ENCODE results near the gene PDP2. TPM values are rescaled to one million over a fixed set of nuclear protein-coding genes. Genes with fewer than 3 reads are reported as not detected.
"Not testable (repeated sequence)": the region's sequence is repeated elsewhere in the genome, so short reads cannot be mapped to it uniquely, and the experiment has no call there.

Gene PDP2
- total RNA-seq, 1 donor from 2014 or later, result 25.0 TPM

DNA sequence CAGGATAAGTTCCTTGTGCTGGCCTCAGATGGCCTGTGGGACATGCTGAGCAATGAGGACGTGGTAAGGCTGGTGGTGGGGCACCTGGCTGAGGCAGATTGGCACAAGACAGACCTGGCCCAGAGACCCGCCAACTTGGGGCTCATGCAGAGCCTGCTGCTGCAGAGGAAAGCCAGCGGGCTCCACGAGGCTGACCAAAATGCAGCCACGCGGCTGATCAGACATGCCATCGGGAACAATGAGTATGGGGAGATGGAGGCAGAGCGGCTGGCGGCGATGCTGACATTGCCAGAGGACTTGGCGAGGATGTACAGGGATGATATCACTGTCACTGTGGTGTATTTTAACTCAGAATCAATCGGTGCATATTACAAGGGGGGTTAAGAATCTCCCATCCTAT lies 5.2 kb downstream of the PDP2 start:
- intact Hi-C loops (cut with micrococcal nuclease), result no loop called here

DNA sequence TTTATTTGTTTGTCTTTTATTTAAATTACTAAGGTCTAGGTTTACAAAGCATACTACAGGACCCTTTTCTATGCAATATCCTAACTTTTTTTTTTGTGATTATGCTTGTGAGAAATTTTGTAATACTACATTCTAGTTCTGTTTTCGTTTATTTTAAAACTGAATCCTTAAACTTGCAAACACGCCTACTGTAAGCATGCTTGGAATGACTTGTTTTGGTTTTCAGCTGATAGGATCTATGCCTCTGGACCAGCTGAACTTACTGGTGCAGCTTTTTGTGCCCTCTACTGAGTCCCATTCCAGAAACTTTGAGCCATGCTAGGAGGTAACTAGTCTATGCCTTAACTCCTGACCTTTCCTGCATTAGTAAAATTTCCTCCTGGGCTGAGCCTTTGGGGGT lies 6.0 kb downstream of the PDP2 start:
- intact Hi-C loops (cut with micrococcal nuclease), result no loop called here

DNA sequence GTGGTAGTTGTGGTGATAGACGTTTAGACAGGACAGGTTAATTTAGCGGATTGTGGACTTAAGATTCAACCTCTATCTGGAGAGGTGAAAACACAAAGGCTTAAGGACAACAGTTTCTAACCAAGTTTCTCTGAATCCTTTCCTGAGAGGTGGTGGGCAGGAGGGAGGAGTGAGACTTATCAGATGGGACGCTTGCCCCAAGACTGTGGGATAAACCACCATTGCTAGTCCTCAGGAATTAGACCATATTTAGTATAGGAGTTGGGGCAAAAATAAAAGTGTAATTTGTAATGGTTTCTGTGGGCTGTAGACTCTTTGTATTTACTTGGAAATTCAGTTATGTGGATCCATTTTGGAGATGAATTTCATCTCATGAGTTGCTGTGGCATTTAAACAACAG lies 6.6 kb downstream of the PDP2 start:
- intact Hi-C loops (cut with micrococcal nuclease), result no loop called here

DNA sequence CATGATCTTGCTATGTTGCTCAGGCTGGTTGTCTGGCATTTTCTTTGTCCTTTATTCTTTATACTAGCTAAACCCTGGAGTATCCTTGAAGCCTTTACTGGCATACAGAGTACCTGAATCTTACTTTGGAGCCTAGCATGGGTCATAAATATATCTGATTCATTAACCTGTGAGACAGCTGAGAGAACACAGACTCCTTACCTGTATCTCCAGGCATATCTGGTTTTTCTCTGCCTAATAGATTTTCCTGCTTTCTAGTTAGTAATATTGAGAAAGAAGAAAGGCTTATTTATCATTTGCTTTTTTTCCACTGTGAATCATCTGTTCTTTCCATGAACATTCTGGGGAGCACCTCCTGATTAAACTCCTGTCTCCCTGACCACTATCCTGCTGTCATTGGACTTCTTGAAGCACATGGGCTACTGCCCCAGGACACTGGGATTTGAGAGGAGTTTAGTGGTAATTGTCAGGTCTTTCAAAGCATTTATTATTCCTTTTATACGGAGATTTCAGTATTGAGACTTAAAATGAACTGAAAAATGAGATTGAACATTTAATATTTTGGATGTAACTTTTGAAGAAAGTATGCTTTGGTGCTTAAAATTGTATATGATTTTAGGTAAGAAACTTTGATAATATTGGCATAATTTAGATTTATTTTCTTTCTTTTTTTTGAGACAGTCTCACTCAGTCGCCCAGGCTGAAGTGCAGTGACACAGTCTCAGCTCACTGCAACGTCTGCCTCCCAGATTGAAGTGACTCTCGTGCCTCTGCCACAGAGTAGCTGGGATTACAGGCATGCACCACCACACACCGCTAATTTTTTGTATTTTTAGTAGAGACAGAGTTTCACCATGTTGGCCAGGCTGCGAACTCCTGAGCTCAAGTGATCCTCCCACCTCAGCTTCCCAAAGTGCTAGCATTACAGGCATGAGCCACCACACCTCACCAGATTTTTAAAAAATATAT lies 8.6 kb downstream of the PDP2 start:
- intact Hi-C loops (cut with micrococcal nuclease), result no loop called here

DNA sequence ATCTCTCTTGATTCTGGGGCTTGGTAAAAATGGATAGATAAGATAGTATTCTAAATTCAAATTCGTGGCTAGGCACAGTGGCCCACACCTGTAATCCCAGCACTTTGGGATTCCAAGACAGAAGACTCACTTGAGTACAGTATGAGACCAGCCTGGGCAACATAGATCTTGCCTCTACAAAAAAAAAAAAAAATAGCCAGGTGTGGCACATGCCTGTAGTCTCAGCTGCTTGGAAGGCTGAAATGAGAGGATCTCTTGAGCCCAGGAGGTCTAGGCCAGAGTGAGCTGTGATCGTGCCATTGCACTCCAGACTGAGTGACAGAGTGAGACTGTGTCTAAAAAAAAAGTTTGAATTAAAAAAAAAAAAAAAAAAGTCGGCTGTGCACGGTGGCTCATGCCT lies 9.3 kb downstream of the PDP2 start:
- intact Hi-C loops (cut with micrococcal nuclease), result no loop called here

DNA sequence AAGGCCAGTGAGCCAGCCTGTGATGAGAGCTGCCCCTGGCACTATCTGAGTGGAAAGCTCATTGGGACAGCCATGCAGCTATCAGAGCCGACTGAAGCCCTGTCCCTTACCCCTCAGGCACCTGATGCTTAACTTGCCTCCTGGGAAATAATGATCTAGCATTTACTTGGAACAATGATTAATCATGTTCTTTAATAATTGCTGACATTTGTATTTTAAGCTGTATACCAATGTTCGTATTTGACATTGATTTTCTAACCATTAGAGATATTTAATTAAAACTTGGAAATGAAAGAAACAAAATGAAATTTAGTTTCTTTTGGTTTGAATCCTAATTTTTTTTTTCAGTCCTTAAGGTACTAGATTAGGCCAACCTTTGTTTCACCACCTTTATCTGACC lies 10.5 kb downstream of the PDP2 start:
- intact Hi-C loops (cut with micrococcal nuclease), result no loop called here

DNA sequence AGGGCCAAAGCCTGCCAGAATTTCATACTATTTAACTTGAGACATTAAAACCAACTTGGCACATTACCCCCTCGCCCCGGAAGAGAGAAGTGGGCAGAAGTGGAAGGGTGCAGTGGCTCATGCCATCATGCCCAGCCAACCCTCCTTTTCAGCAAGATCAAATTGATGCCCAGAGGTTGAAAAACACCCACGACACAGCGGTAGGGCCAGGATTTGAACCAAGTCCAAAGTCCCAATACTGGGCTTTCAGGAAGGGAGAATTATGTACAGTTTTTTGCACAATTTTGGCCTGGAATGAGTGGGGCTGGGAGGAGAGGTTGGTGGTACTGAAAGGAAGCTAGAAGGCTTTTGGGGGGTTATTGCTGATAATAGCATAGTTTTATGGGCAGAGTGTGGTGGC lies 11.0 kb downstream of the PDP2 start:
- intact Hi-C loops (cut with micrococcal nuclease), result no loop called here

DNA sequence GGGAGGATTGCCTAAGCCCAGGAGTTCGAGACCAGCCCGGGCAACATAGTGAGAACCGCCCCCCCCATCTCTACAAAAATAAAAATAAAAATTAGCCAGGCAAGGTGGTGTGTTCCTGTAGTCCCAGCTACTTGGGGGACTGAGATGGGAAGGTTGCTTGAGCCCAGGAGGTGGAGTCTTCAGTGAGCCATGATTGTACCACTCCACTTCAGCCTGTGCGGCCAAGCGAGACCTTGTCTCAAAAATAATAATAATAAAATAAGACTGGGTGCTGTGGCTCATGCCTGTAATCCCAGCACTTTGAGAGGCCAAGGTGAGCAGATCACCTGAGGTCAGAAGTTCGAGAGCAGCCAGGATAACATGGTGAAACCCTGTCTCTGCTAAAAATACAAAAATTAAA lies 11.5 kb downstream of the PDP2 start:
- intact Hi-C loops (cut with micrococcal nuclease), result no loop called here

DNA sequence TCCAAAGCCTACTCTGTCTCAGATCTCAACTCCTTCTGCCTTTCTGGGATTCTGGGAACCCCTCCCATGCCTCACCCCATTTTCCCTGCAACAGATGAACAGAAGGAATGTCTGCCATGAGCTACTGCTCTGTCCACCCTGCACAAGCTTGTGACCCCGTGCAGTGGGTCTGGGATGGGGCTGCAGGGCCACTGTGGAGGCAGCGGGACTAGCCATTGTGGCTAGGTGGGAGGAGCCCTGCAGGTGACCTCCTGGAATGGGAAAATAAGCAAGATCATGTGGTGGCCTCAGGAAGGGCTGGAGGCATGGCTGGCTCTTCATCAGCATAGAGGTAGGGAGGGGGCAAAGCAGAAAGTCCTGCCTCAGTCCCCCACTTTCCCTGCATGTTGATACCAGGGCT lies 13.7 kb downstream of the PDP2 start:
- intact Hi-C loops (cut with micrococcal nuclease), result loop anchor here (2.0 kb wide), 1 partner anchor 41 kb away; the partner anchor contains the start of genes CES2 and CIAO2B

DNA sequence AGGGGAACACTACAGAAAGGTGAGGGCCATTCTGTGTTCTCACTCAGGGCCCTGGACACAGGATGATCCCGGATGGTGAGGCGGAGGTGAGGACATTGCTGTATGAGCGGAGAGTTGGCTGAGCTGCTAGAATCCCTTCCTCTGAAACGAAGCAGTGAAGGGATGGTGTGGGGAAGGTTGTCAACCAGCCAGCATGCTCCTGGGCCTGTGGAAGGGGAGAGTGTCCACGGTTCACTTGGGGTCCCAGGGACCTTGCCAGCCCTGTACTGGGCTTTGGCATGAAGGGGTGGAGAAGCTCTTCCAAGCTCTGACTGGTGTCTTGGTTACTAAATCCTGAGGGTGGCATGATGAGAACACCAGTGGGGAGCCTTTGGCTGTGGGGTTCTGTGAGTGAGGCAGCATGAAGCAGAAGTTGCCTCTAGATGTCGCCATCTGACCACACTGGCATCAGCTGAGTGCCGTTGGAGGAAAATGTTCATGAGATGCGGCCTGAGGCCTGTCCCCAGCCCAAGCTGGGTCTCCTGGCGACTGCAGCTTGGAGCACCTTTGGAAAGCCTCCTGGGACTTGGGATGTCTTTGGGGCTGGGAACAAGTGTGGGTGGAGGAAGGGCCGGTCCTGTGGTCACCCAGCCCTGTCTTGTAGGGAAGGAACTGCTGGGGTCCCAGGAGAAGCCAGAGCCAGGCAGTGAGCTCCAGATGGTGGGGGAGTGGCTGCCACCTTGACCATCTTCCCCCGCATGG lies 14.8 kb downstream of the PDP2 start:
- intact Hi-C loops (cut with micrococcal nuclease), result loop anchor here (1.0 to 2.0 kb wide), 2 partner anchors 40 to 51 kb away; partner anchors contain the start of genes CES2 and CIAO2B

DNA sequence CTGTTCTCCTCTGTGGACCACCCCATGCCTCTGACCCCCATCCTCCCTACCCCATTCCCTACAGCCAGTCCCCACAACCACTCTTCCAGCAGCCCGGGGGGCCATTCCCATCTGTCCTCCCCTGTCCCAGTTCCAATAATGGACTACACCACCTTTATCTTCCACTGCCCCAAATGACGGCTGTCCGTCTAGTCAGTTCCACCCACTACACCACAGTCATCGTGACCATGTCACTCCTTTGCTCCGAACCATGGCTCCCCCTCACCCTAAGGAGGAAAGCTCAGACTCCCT lies 15.3 kb downstream of the PDP2 start:
- intact Hi-C loops (cut with micrococcal nuclease), result loop anchor here (1.0 to 2.0 kb wide), 2 partner anchors 39 to 51 kb away; partner anchors contain the start of genes CES2 and CIAO2B

DNA sequence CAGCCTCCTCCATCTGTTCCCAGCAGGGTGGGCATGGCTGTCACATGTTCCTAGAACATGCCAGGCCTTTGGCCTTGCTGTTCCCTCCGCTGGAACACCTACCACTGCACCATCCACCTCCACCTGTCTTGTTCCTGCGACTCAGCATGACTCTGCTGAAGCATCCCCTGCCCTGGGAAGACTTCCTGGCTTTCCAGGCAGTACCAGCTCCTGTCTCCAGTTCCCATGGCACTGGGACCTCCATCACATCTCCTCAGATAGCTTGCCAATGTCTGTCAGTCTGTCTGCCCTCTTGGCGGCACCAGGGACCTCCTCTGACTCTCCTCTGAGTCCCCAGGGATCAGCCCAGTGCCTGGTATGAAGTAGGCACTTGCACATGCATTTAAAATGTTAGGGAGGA lies 15.7 kb downstream of the PDP2 start:
- intact Hi-C loops (cut with micrococcal nuclease), result loop anchor here (1.0 to 2.0 kb wide), 2 partner anchors 39 to 50 kb away; partner anchors contain the start of genes CES2 and CIAO2B

DNA sequence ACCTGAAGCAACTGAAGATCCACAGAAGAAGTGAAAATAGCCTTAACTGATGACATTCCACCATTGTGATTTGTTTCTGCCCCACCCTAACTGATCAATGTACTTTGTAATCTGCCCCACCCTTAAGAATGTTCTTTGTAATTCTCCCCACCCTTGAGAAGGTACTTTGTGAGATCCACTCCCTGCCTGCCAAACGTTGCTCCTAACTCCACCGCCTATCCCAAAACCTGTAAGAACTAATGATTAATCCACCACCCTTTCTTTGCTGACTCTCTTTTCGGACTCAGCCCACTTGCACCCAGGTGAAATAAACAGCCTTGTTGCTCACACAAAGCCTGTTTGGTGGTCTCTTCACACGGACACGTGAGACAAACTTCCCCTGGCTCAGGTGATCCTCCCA lies 16.4 kb downstream of the PDP2 start:
- intact Hi-C loops (cut with micrococcal nuclease), result not testable (repeated sequence)

DNA sequence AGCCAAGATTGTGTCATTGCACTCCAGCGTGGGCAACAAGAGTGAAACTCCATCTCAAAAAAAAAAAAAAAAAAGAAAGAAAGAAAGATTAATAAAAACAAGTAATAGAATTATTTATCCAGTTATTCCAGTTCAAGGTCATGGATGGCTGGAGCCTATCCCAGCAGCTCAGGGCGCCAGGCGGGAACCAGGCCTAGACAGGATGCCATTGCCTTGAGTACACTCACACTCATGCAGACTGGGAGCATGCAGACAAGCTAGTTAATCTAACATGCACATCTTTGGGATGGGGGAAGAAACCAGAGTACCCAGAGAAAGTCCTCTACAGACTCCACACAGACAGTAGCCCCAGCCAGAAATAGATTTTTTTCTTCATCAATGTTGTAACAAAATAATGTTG lies 17.9 kb downstream of the PDP2 start:
- intact Hi-C loops (cut with micrococcal nuclease), result no loop called here

DNA sequence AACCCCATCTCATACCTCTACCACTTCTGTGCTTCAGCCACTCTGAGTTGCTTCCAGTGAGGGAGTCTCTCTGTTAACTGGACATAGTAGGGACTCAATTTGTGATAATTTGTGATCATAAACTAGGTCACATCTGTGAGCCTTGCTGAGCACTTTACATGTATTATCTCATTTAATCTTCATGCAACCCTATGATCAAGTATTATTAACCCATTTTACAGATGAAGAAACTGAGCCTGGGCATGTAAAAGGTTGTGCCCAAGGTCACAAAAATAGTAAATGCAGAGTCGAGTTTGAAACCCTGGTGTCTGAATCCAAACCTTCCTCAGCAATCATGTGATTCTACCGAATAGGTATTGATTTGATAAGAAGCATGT lies 18.6 kb downstream of the PDP2 start:
- intact Hi-C loops (cut with micrococcal nuclease), result no loop called here

DNA sequence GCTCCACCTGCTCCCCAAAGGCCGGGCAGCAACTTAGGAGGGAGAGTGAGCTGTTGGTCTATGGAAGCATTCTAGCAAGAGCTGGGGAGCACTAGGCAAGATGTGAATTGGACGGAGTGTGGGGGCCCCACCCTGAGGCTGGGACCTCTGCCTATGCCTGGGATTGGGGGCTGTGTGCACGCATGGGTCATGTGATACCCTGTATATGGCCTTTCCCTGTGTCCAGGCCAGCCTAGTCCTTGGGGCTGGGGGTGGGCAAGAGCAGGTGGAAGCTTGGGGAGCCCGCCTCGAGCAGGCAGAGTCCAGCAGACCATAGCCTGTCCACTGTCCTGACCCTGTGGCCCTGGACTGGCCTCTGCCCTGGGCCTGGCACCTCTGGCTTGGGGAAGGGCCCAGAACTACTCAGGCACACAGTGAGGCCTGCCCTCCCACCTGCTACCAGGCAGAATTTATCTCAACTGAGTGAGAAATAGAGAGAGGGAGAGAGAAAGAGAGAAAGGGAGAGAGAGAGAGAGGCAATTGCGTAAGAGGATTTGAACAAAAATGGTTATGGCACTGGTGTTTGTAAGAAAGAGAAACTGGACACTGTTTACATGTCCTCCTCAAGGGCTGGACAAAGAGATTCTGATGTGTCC lies 19.1 kb downstream of the PDP2 start:
- intact Hi-C loops (cut with micrococcal nuclease), result no loop called here

DNA sequence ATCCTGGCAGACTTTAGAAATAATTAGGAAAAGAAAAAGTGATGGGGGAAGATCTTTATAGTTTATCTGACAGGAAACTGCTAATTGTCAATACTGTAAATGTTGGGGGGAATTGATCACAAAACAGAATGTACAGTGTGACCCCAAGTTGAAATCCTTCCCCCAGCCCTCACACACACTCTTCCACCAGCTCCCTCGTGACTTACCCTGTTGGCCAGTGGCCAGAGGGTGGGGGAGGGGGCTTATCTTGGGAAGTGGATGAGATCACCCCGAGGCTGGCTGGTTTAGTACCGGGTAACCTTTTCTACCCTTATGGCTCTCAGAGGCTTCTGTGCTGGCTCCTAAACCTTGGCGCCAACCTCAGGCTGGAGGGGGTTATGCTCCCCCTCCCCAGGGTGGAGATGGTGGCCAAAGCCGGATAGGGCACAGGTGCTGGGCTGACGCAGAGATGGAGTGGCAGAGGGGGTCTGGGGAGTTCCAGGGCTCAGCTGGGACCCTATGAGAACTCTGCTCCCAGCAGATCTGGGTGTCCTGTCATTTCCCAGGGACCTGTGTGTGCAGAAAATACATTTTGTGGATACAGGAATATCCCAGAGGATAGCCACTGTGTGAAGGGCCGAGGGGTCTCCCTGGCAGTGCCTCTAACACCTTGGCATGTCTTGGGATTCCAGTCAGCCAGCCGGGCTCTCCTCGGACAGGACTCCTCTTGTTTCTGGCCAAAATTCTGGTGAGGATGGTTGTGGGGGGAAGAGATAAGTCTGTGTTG lies 19.8 kb downstream of the PDP2 start:
- intact Hi-C loops (cut with micrococcal nuclease), result no loop called here

DNA sequence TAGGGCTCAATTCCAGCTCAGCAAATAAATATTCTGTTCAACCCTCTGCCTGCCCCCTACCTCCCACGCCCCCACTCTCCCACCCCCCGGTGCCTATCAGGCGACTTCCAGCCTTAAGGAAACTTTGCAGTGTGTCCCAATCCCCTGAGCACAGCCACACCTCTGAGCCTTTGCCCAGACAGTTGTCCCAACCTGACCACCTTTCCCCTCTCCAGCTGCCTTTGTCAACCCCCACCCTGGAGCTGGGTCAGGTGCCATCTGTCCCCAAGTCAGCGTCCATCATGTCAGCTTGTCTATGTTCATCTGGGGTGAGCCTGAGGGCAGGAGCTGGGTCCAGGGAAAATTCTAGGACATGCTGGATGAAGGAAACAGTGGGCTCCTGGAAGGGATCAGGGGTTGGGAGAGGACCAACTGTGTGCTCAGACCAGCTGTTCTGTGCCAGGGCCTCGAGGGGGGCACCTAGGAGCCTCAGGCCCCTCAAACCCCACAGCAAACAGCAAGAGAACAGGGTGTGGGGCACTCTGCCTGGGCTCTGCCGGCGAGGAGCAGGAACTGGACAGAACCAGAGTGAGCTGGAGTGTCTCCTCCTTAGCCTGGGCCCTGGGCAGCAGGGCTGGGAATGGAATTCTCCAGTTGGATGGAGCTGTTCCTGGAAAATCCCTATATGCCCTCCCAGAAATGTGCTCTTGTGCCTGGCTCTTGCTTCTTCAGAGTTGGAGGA lies 20.6 kb downstream of the PDP2 start:
- intact Hi-C loops (cut with micrococcal nuclease), result no loop called here

DNA sequence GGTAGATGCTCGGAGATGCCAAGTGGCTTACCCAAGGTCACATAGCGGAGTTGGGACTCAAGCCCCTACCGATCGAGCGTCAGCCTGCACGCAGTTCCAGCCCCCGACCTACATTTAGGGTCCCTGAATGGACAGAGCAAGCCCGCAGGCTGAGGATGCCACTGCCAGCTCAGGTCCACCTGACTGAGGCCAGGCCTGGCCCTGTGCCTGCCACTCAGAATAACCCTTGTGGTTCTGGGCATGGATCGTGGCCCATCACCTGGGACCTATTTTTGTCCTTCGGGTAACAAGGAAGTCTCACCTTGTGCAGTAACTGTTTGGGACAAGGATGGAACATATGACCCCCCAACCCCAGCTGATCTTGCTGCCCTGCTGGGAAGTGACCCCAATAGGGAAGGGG lies 21.3 kb downstream of the PDP2 start:
- intact Hi-C loops (cut with micrococcal nuclease), result no loop called here

All from T-helper 2 cell treated with Interferon-gamma antibody and Interleukin-4, amounts not matched to agents 100 ng/mL and 5 ng/mL, for 36 hours (primary cell).